Measurements from ENCODE around the gene PDE11A.

Gene PDE11A

GRCh38 chr2:177709986-177710401, 362.6 kb downstream of the PDE11A start:
- no peak overlapping the region for H3K4me3 Mint-ChIP-seq

GRCh38 chr2:177708660-177709444, 363.7 kb downstream of the PDE11A start:
- no peaks in the 10 kb centered on the region for H3K9me3 Mint-ChIP-seq (ENCODE audit: low read depth)
- no peaks in the 10 kb centered on the region for H3K36me3 Mint-ChIP-seq
- peaks cover under 1% of the 10 kb centered on the region for H3K27me3 Mint-ChIP-seq
- no peak overlapping the region for H3K4me3 Mint-ChIP-seq
- no peaks in the 10 kb centered on the region for H3K4me1 Mint-ChIP-seq (ENCODE audit: low read depth)
- no peak overlapping the region for H3K27ac Mint-ChIP-seq

More at GRCh38 chr2:177709986-177710401, 362.6 kb downstream of the PDE11A start:
- H3K27me3 Mint-ChIP-seq = no peaks in the 10 kb centered on the region
- no peaks in the 10 kb centered on the region for H3K4me1 Mint-ChIP-seq (ENCODE audit: low read depth)
- H3K9me3 Mint-ChIP-seq (ENCODE audit: low read depth) = no peaks in the 10 kb centered on the region
- H3K36me3 Mint-ChIP-seq = no peaks in the 10 kb centered on the region
- no peak overlapping the region for H3K27ac Mint-ChIP-seq

GRCh38 chr2:177708106-177708505, 364.5 kb downstream of the PDE11A start:
- Mint-ChIP-seq H3K4me1 (ENCODE audit: low read depth) (no peaks in the 10 kb centered on the region), H3K4me3 (no peak overlapping the region), H3K27me3 (peaks cover 2% of the 10 kb centered on the region), H3K9me3 (ENCODE audit: low read depth) (no peaks in the 10 kb centered on the region), H3K36me3 (no peaks in the 10 kb centered on the region), H3K27ac (no peak overlapping the region)

- H3K27me3 Mint-ChIP-seq = peaks cover 4% of the 10 kb centered on the region
- H3K9me3 Mint-ChIP-seq (ENCODE audit: low read depth) = no peaks in the 10 kb centered on the region
- no peak overlapping the region for H3K4me3 Mint-ChIP-seq
- H3K27ac Mint-ChIP-seq = no peak overlapping the region
- H3K36me3 Mint-ChIP-seq = no peaks in the 10 kb centered on the region
- H3K4me1 Mint-ChIP-seq (ENCODE audit: low read depth) = no peaks in the 10 kb centered on the region
Observed at GRCh38 chr2:177705511-177706173, 366.9 kb downstream of the PDE11A start.

- H3K4me3 Mint-ChIP-seq = no peak overlapping the region
- H3K27ac Mint-ChIP-seq = no peak overlapping the region
Observed at GRCh38 chr2:177703159-177703558, 369.4 kb downstream of the PDE11A start.

GRCh38 chr2:177698281-177698680, 374.3 kb downstream of the PDE11A start:
- Mint-ChIP-seq H3K4me3 (no peak overlapping the region), H3K36me3 (no peaks in the 10 kb centered on the region), H3K27me3 (peaks cover 5% of the 10 kb centered on the region), H3K9me3 (ENCODE audit: low read depth) (no peaks in the 10 kb centered on the region), H3K4me1 (ENCODE audit: low read depth) (no peaks in the 10 kb centered on the region), H3K27ac (no peak overlapping the region)

More at GRCh38 chr2:177703159-177703558, 369.4 kb downstream of the PDE11A start:
- Mint-ChIP-seq H3K9me3 (ENCODE audit: low read depth) (no peaks in the 10 kb centered on the region), H3K27me3 (peaks cover 4% of the 10 kb centered on the region), H3K4me1 (ENCODE audit: low read depth) (no peaks in the 10 kb centered on the region), H3K36me3 (no peaks in the 10 kb centered on the region)

- Mint-ChIP-seq H3K36me3 (no peaks in the 10 kb centered on the region), H3K27ac (no peak overlapping the region), H3K27me3 (peaks cover 4% of the 10 kb centered on the region), H3K4me3 (no peak overlapping the region), H3K9me3 (ENCODE audit: low read depth) (no peaks in the 10 kb centered on the region), H3K4me1 (ENCODE audit: low read depth) (no peaks in the 10 kb centered on the region)
Observed at GRCh38 chr2:177694348-177694747, 378.2 kb downstream of the PDE11A start.

GRCh38 chr2:177693658-177694339, 378.8 kb downstream of the PDE11A start:
- Mint-ChIP-seq H3K9me3 (ENCODE audit: low read depth) (no peaks in the 10 kb centered on the region), H3K27me3 (peaks cover 4% of the 10 kb centered on the region), H3K36me3 (no peaks in the 10 kb centered on the region), H3K4me3 (no peak overlapping the region), H3K4me1 (ENCODE audit: low read depth) (no peaks in the 10 kb centered on the region), H3K27ac (no peak overlapping the region)

- H3K9me3 Mint-ChIP-seq (ENCODE audit: low read depth) = no peaks in the 10 kb centered on the region
- no peaks in the 10 kb centered on the region for H3K4me1 Mint-ChIP-seq (ENCODE audit: low read depth)
- no peaks in the 10 kb centered on the region for H3K36me3 Mint-ChIP-seq
- no peak overlapping the region for H3K4me3 Mint-ChIP-seq
- H3K27ac Mint-ChIP-seq = no peak overlapping the region
- H3K27me3 Mint-ChIP-seq = peaks cover 4% of the 10 kb centered on the region
Observed at GRCh38 chr2:177692783-177693269, 379.8 kb downstream of the PDE11A start.

- no peaks in the 10 kb centered on the region for H3K9me3 Mint-ChIP-seq (ENCODE audit: low read depth)
- H3K27me3 Mint-ChIP-seq = peaks cover 4% of the 10 kb centered on the region
- no peaks in the 10 kb centered on the region for H3K36me3 Mint-ChIP-seq
- H3K27ac Mint-ChIP-seq = no peak overlapping the region
- H3K4me3 Mint-ChIP-seq = no peak overlapping the region
- H3K4me1 Mint-ChIP-seq (ENCODE audit: low read depth) = no peaks in the 10 kb centered on the region
Observed at GRCh38 chr2:177692042-177692782, 380.4 kb downstream of the PDE11A start.

- H3K9me3 Mint-ChIP-seq (ENCODE audit: low read depth) = no peaks in the 10 kb centered on the region
- H3K36me3 Mint-ChIP-seq = no peaks in the 10 kb centered on the region
- H3K27ac Mint-ChIP-seq = no peak overlapping the region
- peaks cover 4% of the 10 kb centered on the region for H3K27me3 Mint-ChIP-seq
- H3K4me3 Mint-ChIP-seq = no peak overlapping the region
- H3K4me1 Mint-ChIP-seq (ENCODE audit: low read depth) = no peaks in the 10 kb centered on the region
Observed at GRCh38 chr2:177691177-177691576, 381.4 kb downstream of the PDE11A start.

- Mint-ChIP-seq H3K27ac (no peak overlapping the region), H3K27me3 (no peaks in the 10 kb centered on the region), H3K9me3 (ENCODE audit: low read depth) (no peaks in the 10 kb centered on the region), H3K4me3 (no peak overlapping the region), H3K36me3 (no peaks in the 10 kb centered on the region), H3K4me1 (ENCODE audit: low read depth) (no peaks in the 10 kb centered on the region)
Observed at GRCh38 chr2:177689623-177690022, 383.0 kb downstream of the PDE11A start.

- no peak overlapping the region for H3K27ac Mint-ChIP-seq
- H3K4me3 Mint-ChIP-seq = no peak overlapping the region
- no peaks in the 10 kb centered on the region for H3K36me3 Mint-ChIP-seq
- H3K4me1 Mint-ChIP-seq (ENCODE audit: low read depth) = no peaks in the 10 kb centered on the region
- no peaks in the 10 kb centered on the region for H3K9me3 Mint-ChIP-seq (ENCODE audit: low read depth)
- H3K27me3 Mint-ChIP-seq = no peaks in the 10 kb centered on the region
Observed at GRCh38 chr2:177688844-177689243, 383.7 kb downstream of the PDE11A start.

GRCh38 chr2:177683661-177684069, 388.9 kb downstream of the PDE11A start:
- no peaks in the 10 kb centered on the region for H3K4me1 Mint-ChIP-seq (ENCODE audit: low read depth)
- no peaks in the 10 kb centered on the region for H3K27me3 Mint-ChIP-seq
- no peak overlapping the region for H3K27ac Mint-ChIP-seq
- H3K9me3 Mint-ChIP-seq (ENCODE audit: low read depth) = no peaks in the 10 kb centered on the region
- no peak overlapping the region for H3K4me3 Mint-ChIP-seq
- H3K36me3 Mint-ChIP-seq = no peaks in the 10 kb centered on the region
